ENCODE measurements around the gene TFAM.

Gene TFAM

DNA sequence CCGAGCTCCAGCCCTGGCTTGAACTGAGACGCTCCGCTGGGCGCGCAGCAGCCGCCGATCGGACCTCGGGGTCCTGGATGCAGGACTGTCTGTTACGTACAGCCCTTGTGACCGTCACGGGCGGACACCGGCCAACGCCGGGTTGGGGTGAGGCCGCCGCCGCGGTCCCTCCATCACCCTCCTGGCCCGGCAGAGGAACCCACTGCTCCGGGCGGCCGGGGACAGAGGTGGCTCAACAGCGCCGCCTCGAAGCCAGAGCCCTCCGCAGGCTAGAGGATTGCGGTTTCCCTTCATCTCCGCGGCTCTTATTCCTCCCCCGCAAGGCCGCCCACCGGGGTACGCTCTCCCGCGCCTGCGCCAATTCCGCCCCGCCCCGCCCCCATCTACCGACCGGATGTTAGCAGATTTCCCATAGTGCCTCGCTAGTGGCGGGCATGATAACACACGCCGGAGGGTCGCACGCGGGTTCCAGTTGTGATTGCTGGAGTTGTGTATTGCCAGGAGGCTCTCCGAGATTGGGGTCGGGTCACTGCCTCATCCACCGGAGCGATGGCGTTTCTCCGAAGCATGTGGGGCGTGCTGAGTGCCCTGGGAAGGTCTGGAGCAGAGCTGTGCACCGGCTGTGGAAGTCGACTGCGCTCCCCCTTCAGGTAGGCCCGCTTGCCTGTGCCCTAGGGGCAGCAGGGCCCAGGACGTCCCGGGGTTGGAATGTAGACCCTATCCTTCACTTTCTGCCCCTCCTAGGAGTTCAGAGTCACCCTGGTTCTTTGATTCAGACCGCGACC, at the start of gene TFAM:
TFAM (plus strand) TSS at position 412 of the 785 bp plus-strand sequence; CDS start at position 550, 138 bp downstream.
- DNase-seq, result peak; percentile 45

DNA sequence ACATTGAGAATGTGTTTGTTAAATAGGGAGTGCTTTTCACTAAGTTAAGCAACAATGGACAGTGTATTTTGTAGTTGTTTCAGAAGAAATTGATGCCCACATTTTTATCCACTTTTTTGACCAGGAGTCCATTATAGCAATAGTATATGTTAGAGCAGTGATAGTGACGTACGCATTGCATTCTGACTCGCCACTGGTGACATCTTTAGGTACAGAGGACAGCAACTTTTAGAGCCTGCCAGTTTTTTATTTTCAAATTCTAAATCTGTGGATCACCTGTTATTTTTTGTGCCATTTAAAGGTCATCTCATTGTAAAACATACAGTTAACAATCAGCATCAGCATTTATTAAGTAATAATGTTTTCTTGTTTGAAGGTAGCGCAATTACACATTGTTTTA, 49.0 kb upstream of the TFAM start:
- no peak for DNase-seq

GRCh38 chr10:58341422-58341821, 43.8 kb upstream of the TFAM start:
- DNase-seq, result no peak

DNA sequence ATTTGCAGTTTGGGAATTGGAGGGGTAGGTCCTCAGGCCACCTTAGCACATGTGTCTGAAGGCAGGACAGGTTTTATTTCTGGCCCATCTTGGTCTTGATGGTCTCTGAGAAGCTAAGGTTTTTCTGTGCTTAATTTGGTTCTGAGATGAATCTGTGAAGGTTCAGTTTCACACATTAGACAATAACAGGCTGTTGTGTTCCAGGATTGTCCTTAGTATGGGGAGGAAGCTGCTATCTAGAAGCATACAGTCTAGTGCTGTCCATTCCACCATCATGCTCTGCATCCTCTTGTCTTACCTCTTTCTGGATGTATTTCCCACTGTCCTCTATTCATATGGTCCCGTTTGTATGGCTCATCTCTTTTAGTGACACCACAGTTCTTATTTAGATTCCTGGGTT, 43.3 kb upstream of the TFAM start:
- no peak for DNase-seq

DNA sequence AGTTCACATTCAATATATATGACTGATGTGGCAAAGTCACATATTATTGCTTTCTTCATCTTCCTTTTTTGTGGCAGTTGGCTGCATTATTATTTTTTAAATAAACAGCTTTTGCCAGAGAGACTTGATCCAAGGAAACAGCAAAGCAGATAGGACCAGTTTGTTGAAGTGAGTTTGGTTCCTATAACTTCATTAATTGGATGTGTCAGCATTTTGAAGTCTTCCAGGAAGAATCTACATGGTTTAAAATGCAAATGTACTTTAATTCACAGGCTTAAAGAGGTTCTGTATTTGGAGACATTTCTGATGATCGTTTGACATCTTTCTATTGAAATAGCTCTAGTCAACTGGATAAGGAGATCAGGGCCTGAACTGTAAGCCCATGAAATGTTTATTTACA, 37.2 kb upstream of the TFAM start:
- no peak for DNase-seq

DNA sequence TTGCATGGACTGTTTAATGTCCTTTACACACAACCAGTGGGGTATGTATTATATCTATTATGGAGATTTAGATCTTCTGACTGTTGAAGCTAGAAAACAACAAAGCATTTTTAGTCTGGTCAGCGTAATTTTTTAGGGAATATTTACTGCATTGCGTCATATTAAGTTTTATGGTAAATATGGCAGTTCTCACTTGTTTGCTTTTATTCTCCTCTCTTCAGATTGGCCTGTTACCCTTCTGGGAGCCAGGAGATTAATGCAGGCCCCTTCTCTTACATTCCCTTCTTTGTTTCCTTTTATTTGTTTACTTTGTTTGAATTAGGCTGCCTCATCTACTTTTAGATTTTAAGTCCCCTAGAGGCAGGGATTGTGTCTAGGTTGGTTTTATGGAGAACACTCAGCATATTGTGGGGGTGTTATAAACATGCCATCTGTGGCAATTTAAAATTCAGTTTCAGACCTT, 36.6 kb upstream of the TFAM start:
- no peak for DNase-seq

DNA sequence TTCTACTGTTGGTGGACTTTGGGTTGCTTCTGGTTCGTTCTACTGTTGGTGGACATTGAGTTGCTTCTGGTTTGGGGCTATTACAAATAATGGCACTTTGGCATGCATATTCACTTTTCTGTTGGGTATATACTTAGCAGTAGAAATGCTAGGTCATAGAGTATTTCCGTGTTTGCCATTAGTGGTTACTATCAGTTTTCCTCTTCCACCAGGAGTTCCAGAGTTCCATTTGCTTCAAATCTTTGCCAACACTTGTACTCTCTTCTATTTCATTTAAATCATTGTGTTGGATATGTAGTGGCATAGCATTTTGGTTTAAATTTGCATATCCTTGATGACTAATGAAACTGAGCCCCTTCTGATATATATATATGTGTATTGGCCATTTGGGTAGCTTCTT, 35.2 kb upstream of the TFAM start:
- DNase-seq, result no peak

GRCh38 chr10:58350619-58351323, 34.4 kb upstream of the TFAM start:
- no peak for DNase-seq

DNA sequence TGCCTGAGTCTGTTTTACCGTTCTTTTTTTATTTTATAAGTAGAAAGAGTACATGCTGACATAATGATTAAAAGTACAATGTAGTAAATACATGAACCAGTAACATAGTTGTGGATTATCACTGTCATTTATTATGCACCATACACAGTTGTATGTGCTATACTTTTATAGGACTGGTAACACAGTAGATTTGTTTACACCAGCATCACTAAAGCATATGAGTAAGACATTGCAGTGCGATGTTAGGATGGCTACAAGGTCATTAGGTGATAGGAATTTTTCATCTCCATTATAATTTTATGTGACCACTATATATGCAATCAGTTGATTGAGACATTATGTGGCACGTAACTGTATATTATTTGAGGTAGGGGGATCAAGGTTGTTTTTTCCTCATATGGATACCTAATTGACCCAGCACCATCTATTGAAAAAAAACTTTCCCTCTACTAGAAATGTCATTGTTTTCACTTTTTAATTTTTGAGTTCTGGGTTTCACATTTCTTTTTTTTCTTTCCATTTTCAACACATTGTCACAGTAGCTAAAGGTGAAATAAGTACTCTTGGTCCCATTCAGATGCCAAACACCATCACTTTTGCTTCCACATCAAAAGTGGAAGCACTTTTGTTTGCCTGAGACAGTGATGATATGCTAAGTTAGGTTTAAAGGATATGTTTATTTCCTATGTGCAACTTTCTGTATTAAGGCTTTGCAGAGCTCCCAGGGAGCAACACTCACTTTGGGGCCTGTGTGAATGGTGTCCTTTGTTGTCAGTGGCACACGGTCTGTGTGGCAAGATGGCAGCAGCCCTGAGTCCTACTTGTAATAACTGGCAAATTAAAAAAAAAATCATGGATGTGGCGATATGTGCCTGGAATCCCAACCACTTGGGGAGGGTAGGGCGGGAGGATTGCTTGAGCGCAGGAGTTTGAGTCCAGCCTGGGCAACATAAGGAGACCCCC, 33.3 kb upstream of the TFAM start:
- no peak for DNase-seq

GRCh38 chr10:58352956-58353610, 32.1 kb upstream of the TFAM start:
- no peak for DNase-seq

DNA sequence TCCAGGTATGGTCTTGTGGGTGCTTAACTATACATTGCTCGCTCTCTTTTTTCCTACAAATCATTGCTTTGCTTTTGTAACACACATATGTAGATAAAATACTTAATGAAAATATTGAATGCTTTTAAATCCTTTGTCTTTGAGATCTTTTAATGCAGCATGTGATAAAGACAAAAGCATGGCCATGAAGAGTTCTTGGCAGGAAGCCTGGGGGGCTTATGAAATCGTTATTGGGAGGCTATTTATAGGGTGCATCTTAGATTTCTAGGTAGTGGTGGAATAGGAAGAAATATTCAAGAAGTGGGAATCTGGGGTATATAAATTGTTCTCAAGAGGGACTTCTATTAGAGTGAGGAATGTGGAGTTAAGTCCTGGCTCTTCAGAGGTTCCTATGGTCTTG, 28.5 kb upstream of the TFAM start:
- no peak for DNase-seq

GRCh38 chr10:58358314-58358933, 26.8 kb upstream of the TFAM start:
- DNase-seq, result no peak

DNA sequence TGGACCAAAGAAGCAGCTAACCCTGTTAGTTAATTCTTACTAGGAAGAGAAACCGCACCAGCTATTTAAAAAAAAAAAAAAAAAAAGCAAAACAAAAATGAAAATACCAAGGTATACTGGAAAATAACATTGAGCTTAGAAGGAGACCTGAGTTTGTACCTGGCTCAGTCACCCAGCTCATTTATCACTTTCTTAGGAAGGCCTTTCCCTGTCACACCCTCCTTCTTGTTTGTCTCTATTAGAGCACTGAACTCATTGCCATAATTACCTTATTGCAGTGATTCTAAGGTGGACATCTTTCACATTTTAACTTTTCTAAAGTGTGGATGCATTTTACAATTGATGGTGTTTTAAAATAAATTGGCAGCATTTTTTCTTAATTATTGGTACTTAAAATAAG, 26.3 kb upstream of the TFAM start:
- no peak for DNase-seq

GRCh38 chr10:58359541-58359940, 25.7 kb upstream of the TFAM start:
- DNase-seq, result no peak

DNA sequence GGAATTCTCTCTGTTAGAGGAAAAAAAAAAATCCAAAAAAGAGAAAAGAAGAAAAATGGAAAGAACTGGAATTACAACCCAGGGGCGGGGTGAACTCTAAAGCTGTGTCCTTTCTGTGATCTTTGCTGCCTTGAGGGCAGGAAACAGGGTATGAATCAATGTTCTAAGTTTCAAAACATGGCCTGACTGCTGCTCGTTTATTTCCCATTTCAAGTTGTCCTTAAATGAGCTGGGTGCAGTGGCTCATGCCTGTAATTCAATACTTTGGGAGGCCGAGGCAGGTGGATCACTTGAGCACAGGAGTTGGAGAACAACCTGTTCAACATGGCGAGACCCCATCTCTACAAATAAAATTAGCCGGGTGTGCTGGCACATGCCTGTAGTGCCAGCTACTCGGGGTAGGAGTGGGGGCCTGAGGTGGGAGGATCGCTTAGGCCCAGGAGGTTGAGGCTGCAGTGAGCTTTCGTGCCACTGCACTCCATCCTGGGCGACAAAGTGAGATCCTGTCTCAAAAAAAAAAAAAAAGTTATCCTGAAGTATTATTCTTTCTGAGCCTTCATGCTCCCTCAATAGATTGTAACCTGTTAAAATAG, 24.7 kb upstream of the TFAM start:
- no peak for DNase-seq

DNA sequence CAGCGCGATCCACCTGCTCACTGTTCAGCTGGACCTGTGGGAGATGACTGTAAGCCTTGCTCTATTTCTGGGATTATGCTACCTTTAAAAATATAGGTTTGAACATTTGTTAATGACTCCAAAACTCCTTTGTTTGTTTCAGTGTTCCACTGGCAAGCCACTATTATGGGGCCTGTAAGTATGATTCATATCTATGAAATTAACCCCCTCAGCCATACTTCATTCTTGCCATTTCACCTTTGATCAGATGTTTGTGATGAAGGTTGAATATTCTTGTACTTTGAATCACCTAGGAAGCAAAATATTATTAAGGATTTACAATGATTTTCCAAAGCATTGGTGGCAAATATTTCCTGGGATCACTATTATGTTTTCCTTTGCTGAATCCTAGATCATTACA, 23.9 kb upstream of the TFAM start:
- DNase-seq, result no peak

GRCh38 chr10:58362027-58362789, 23.0 kb upstream of the TFAM start:
- no peak for DNase-seq

DNA sequence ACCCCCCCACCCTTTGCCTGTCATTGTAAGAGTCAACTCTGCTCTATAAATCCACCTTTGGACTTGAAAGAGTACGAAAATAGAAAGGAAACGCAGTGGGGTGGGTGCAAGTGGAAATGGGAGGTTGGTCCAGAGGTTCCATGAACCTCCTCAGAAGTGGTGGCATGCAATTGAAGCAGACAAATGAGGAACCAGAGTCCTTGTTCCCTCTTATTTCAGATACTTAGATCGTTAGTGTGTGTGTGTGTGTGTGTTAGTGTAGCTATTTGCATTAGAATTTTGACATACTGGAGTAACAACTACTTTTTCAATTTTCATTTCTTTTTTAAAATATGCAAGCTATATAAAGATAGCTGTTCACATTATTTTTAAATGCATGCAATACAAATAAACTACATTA, 18.1 kb upstream of the TFAM start:
- no peak for DNase-seq

GRCh38 chr10:58371473-58371872, 13.7 kb upstream of the TFAM start:
- DNase-seq, result no peak

DNA sequence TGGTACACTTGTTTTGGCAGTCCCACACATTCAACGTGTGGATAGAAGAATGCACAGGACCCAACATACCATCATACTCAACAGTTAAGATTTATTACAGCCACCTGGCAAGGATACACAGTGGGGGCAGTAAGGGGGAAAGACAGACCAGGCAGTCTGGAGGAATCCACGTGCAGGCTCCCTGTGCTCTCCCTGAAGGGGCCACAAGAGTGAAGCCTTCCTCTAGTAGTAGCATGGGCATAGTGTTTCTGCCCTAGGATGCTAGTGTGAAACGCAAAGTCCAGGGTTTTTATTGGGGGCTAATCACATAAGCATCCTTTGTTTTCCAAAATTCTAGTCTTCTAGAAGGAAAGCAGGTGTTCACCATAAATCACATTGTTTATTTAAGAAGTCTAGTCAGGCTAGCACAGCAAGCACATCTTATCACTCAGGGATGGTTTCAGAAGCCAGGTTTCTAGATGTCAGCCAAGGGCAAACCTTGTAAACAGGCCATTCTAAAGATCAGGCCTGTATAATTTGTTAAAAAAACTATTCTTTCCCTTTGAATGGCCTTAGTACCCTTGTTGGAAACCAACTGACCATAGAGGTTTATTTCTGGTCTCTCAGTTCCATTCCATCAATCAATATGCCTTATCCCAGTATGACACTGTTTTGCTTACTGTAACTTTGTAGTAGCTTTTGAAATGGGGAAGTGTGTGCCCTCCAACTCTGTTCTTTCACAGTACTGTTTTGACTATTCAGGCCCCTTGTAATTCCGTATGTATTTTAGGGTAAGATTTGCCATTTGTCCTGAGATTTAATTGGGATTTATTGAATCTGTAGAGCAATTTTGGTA, 12.4 kb upstream of the TFAM start:
- no peak for DNase-seq

Measured in DMS79 treated with DMSO at 0.1 percent for 48 hours (cell line).